Stimulated activated CD8-positive, alpha-beta memory T cell treated with anti-CD3 and anti-CD28 coated beads, Interleukin-4, amount 100 ng/mL, for 24 hours (primary cell): ENCODE measurements around the gene PAPSS2.

ENCODE experiments used
- DNase-seq: peaks from one replicate; pipeline ENCODE4 v3.0.0-alpha.2; 2020; ENCODE audit warnings: low read depth

PAPSS2 gene

GRCh38 chr10:87790185-87790584 lies 130.5 kb downstream of the PAPSS2 start:
- no peak for DNase-seq

GRCh38 chr10:87794285-87794684 lies 134.6 kb downstream of the PAPSS2 start:
- no peak for DNase-seq
